GM21786 (cell line): ENCODE results near the gene ANKRD62.
"Not testable (repeated sequence)": the region's sequence is repeated elsewhere in the genome, so short reads cannot be mapped to it uniquely, and the experiment has no call there.

Experiments used
- ATAC-seq: cut with Tn5 transposase; IDR thresholded peaks from one replicate; pipeline ENCODE4 v1.9.1; 2021; ENCODE audit not compliant: unreplicated experiment

The ANKRD62 gene

DNA sequence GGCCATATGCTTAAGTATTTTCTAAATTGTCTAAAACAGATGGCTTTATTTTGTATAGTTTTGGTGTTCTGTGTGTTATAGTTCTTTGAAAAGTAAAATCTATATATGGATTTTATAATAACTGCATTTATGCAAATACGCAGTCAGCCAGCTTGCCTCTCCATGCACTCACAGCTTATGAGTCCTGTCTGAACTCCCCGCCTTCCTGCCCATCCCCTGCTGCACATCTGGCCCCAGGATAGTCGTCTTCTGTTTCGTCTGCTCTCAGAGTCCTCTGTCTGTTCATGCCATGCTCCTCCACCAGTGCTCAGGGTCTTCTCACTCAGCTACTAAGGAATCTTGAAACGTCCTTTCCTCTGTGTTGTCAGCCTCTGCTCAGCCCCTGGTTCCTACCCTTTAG, 28.2 kb upstream of the ANKRD62 start:
- ATAC-seq = no peak

DNA sequence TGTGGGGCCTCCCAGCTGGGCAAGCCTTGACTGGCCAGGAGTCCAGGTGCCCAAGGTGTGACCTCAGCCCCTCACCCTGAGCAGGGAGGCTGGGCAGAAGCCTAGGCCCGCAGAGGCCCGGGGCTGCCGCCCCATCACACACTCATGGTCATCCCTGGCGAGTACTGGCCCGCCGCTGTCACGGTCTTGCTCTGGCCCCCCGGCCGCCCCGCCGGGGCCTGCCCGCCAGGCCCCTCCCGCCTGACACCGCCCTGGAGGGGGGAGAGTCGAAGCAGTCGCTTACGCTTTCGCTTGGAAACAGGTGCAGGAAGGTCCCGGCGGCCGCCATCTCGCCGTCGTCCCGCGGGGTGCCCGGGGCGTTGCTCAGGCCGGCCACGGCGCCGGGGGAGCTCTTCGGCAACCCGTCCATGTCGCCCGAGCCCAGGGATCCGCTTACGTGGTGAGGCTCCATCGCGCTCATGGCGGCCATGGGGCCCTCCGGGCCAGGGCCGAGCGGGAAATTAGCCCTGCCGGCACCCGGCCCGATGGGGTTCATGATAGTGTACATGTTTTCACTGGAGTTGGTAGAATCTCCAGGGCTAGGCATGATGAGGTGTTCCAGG, 26.6 kb upstream of the ANKRD62 start:
- ATAC-seq = no peak

DNA sequence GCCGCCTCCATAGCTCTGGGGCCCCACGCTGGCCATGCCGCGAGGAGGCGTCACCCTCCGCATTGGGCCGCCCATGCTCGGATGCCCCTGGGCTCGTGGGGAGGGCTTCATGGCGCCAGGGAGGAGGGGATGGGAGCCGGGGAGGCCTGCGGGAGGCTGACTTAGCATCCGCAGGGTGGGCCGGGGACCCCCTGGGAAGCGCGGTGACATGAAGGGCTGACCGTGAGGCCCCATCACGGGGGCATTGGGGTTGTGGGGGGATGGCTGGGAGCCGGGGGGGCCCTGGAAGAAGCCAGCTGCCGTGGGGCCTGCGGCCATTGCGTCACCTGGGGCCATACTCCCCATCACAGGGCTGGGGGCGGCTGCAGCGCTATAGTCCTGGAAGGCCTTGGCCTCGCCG, 26.0 kb upstream of the ANKRD62 start:
- no peak for ATAC-seq

DNA sequence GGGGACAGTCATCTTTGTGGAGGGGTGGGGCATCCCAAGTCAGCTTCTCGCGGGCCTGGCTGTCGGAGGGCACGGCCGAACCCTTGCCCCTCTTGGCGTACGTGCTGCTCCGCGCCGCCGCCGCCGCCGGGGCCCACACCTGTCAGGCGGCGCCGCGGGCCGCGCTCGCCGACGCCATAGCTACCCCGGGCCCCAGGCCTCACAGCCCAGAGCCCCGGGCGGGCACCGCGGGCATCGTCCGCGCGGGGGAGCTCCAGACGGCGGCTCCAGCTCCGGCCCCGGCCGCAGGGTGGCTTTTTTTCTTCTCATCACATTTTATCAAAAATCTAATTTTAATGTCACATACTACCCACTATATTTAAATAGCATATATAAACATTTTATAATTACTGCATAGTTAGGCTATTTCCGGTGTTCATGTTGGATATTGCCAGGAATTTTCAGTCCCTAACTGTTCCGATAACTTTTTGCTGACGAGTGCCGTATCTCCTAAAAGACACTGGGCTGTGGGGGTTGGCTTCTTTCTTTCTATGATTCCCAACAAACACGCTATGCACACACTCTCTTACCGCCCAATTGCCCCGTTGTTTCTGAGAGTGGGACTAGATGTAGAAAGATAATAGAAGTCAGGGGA, 25.2 kb upstream of the ANKRD62 start:
- ATAC-seq = not testable (repeated sequence)

DNA sequence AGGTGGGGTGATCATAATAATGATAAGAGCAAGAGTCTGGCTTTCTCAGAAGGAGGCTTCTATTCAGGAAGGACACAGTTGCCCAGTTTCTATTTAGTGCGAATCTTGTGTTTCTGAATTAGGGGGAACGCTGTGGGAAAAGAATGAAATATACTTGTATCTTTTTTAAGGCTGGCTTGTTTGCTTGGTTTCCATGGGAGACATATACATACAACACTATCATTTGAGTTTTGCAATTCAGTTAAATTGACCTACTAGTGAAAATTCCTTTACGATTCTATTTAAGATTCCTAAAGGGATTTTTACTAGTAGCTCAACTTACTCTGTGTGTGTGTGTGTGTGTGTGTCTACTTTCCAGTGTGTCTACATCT, 24.7 kb upstream of the ANKRD62 start:
- ATAC-seq = no peak

DNA sequence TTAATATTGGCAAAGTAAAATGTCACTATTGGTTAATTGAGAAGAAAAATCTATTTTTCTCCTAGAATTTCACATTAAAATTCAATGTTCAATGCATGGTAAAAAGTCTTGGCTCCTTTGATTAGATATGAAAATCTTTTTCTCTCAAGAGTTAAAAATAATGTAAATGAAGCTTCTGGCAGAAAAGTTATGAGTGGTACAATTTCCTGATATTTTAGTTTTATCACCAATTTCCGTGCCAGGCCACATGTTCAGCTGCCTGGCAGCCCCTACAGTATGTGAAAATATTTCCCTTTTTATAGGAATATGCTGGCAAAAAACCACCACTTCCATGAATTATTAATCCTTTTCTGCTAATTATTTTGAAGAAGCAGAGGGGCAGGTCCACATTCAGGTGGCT, 22.6 kb upstream of the ANKRD62 start:
- not testable (repeated sequence) for ATAC-seq

DNA sequence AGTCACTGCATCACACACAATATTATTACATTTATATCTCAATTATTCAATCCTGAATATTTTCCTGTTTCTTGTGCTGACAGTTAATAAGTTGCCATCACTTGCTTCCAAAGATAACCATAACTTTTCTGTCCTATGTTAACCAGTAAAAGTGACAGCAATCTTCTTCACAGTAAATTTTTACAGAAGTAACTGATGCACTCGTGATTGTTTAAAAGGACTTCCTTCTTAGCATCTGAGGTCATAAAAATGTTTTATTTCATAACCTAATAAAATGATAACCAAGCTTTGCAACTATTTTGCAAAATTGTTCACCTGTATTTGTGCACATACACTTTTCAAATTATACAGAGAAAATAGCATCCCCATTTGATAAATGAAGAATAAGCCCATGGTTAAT, 20.6 kb upstream of the ANKRD62 start:
- no peak for ATAC-seq

DNA sequence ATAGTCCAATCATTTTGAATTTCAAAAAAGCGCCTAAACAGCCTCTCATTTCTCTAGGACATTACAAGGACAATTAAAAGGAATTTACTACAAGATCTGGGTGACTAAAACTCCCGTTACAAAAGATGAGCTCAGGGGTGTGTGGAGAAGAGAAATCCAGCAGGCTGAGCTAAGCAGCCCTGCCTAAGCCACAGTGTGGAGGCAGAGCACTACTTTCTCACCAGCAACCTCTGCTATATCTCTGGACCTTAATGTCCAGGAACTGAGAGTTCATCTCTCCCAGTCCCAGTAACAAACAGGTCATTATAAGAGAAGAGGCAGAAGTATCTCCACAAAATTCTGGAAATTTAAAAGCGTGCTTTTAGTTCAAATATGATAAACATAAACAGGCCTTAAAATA, 18.9 kb upstream of the ANKRD62 start:
- no peak for ATAC-seq

DNA sequence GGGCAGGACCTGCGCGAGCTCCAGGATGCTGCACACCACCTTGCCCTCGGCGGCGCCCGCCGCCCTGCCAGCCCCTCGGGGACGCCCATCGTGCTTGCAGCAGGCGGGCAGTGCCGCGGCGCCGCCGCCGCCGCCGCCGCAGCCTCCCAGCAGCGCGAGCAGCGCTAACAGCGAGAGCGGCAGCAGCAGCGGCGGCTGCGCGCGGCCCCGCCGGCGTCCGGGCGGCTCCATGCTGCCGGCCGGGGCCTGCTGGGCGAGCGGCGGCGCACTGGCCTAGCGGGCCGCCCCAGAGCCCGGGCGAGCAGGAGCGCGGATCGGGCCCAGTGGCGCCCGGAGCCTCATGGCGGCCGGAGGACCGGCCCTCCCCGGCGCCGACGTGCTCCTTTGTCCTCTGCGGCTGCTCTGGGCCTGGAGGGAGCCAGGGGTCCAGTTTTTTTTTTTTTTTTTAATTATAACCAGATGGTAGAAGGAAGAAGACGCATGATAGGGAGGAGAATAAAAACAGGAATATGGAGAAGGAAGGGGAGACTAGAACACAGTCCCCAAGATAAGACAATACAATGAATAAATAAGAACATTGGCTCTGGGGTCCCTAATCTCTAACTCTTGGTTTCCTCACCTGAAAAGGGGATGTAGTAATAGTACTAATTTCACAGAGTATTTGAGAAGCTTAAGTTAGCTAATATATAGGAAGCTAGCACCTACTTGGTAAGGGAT, 17.1 kb upstream of the ANKRD62 start:
- no peak for ATAC-seq

DNA sequence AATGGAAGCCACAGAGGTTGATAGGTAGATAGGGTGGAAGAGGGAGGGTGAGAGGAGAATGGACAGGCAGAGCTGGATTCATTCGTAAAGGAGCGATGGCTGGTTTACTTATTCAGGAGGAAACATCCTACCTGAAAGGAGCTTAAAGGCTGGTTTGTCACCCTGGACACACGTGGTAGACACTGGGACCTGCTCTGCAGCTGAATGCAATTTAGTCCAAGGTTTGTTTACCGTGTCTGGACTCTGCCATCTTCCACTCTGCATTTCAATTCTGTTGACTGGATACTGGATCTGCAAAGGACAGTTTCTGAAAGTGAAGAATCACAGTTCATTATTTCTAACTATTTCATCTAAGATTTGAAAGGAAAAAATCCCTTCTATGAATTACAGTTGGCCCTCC, 15.6 kb upstream of the ANKRD62 start:
- ATAC-seq = not testable (repeated sequence)

DNA sequence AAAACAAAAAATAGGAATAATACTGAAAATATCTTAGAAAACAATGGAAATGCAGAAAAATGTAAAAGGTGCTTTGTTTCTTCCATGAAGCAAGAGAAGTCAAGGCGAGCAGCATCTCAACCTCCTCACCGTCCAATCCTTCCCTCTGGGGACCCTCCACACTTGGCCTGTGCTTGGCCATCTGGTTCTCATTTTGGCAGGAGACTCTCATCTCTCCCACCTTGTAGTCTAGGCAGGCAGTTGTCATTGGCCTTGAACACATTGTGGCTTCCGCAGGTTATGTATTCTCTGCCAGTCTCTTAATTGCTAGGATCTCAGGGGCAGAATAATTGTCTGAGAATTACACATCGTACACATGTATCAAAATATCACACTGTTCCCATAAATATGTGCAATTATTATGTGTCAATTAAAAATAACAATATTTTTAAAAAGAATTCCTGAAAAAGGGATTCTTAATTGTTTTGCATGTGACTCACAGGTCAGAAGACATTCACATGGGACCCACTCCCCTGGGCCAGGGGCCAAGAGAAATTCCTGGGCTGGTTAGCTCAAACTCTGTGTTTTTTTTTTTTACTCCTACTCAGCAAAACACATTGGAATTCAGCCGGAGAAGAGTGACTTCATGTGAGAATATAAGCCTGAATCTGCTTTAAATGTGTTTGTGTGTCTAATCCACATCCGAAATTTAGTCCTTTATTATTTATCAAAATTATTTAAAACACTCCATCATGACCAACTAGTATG, 14.0 kb upstream of the ANKRD62 start:
- no peak for ATAC-seq

DNA sequence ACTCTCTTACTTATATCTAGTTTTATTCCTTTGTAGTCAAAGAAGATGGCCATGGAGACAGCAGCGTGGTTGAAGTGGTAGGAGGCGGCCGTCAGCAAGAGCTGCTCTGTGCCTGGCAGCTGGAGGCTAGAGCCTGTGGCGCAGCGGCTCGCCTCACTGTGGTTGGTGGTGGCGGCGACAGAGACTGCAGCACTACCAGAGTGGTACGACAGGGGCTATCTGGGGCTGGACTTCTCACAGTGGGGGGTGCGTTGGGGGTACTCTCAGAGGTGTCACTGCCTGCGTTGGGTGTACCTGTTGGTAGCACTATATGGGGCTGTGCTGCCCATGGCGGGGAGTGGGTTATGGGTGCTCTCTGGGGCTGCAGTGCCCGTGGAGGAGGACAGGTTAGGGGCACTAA, 8.5 kb upstream of the ANKRD62 start:
- ATAC-seq = no peak

DNA sequence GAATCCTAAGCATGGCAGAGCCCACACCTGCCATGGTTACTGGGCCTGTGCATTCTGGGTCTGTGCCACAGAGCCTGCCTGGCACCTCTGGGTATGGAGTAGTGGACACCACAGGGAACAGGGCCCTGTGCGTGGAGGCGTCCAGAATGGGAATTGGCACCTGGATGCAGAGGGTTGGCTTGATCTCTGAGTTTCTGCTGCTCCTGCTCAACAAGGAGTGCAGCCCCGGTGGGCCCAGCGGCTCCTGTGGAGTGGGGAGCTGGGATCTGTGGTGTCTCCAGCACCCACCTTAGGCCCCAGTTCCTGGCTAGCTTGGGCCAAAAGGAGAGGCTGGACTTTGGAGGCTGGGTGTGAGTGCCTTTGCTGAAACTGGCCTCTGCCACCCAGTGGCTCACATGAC, 7.9 kb upstream of the ANKRD62 start:
- no peak for ATAC-seq

DNA sequence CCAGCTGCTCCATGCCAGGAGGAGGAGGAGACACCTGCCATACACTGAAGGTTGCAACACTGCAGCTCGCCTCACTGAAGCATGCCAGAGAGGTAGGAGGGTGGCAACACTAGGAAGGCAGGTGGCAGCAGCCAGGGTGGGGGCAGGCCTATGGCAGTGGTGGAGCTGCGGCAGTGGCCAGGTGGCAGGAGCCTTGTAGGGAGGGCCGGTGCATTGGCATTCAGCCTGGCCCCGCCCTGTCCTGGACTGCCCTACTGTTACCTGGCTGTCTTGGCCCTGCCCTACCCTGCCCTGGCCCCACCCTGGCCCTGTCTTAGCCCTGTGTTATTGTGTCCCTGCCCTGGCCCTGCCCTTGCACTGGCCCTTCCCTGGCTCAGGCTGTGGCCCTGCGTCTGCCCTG, 7.4 kb upstream of the ANKRD62 start:
- ATAC-seq = no peak

DNA sequence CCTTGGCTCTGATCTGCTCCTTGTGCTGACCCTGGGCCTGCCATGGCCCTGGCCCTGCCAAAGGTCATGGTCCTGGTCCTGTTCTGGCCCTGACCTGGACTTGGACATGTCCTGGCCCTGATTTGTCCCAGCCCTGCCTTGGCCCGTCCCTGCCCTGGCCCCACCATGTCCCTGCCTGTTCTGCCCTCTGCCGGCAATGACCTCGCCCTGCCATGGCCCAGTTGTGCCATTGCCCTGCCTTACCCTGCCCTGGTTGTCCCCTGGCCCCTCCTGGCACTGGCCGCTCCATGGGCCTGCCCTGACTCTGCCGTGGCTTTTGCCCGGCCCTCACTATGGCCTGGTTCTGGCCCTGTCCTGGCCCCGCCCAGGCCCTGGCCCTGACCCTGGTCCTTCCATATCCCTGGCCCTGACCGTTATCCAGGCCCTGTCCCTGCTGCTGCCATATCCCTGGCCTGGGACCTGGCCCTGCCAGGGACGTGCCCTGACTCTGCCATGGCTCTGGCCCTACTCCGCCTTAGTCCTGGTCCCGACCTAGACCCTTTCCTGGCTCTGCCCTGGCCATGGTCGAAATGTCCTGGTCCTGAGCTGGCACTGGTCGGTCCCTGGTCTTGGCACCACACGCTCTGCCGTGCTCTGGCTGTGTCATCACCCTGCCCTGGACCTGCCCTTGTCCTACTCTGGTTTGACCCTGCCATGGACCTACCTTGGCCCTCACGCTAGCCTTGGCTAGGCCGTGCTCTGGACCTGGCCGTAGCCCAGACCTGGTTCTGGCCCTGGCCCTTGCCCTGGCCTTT, 6.8 kb upstream of the ANKRD62 start:
- no peak for ATAC-seq

DNA sequence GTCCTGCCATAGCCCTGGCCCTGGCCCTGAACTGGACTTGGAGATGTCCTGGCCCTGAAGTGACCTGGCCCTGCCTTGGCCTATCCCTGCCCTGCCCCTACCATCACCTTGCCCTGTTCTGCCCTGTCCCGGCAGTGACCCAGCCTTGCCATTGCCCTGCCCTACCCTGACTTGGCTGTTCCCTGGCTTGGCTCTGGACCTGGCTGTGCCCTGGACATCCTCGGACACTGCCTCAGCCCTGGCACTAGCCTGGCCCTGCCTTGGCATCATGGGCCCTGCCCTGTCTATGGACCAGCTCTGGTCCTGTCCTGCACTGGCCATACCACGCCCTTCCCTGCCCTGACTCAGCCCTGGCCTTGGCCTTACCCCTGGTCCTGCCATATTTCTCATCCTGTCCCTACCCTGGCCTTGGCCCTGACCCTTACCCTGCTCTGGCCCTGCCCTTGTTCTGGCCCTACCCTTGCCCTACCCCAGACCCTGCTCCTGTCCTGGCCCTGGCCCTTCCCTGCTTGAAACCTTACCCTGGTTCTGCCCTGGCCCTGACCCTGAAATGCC, 6.1 kb upstream of the ANKRD62 start:
- no peak for ATAC-seq

DNA sequence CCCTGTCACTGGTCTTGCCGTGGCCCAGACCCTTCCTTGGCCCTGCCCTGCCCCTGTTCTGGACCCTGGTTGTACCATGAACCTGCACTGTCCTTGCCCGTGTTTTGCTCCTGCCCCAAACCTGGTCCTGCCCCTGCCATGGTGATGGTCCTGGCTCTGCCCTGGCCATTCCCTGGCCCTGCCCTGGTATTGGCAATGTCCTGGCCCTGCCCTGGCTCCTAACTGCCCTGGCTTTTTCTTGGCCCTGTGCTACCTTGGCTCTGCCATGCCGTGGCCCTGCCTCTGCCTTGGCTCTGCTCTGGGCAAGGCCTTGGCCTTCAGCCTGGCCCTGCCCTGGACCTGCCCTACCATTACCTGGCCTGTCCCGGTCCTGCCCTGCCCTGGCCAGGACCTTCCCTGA, 5.5 kb upstream of the ANKRD62 start:
- no peak for ATAC-seq

DNA sequence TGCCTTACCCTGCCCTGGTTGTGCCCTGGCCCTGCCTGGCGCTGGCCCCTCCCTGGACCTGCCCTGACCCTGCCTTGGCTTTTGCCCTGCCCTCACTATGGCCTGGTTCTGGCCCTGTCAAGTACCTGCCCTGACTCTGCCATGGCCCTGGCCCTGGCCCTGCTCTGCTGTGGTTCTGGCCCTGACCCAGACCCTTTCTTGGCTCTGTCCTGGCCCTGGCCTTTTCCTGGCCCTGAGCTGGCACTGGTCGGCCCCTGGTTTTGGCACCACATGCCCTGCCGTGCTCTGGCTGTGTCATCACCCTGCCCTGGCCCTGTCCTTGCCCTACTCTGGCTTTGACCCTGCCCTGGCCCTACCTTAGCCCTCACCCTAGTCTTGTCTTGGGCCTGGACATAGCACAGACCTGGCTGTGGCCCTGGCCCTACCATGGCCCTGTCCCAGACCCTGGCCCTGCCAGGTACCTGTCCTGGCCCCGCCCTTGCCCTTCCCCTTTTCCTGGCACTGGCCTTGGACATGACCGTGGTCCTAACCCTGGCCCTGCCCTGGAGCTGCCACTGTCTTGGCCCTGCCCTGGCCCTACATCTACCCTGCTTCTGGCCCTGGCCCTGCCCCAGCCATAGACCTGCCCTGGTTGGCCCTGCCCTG, 4.8 kb upstream of the ANKRD62 start:
- ATAC-seq = no peak

DNA sequence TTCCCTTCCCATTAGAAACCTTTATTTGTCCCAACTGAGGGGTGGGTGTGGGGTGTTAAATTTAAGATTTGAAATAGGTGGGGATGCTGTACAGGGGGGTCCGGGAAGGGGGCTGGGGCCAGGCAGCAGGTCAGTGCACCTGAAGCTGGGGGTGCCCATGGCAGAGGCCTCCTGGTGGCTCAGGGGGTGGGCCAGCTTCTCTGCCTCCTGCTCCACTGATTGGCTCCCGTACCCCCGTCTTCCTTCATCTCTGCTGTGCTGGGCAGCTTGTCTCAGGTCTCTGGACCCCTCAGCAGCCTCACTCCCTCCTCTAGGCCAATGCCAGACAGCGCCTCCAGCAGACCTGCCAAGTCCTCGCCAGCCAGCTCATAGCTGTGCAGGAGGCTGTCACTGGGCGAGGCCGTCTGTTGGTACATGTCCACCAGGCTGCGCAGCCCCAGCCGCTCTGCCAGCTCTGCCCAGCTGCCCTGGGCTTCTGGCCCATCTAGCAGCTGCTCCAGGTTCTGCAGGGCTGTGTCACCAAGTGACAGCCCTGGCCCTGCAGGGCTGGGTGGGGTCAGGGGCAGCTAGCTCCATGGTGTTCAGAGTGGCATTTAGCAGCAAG, 2.0 kb upstream of the ANKRD62 start:
- no peak for ATAC-seq
